IPS-18c (cell line): ENCODE data around the gene GNAI3.

Source experiments
- H3K4me3 ChIP-seq: 2 replicates; pipeline ENCODE4 v1.7.0; 2013; ENCODE audit warnings: low read depth, mild to moderate bottlenecking, low read length, moderate library complexity; ENCODE audit not compliant: insufficient read depth
- H3K9me3 ChIP-seq: one replicate; pipeline ENCODE4 v1.6.1; 2013; ENCODE audit warnings: mild to moderate bottlenecking, low read length, moderate library complexity; ENCODE audit not compliant: control insufficient read depth, insufficient read depth

The GNAI3 gene

DNA sequence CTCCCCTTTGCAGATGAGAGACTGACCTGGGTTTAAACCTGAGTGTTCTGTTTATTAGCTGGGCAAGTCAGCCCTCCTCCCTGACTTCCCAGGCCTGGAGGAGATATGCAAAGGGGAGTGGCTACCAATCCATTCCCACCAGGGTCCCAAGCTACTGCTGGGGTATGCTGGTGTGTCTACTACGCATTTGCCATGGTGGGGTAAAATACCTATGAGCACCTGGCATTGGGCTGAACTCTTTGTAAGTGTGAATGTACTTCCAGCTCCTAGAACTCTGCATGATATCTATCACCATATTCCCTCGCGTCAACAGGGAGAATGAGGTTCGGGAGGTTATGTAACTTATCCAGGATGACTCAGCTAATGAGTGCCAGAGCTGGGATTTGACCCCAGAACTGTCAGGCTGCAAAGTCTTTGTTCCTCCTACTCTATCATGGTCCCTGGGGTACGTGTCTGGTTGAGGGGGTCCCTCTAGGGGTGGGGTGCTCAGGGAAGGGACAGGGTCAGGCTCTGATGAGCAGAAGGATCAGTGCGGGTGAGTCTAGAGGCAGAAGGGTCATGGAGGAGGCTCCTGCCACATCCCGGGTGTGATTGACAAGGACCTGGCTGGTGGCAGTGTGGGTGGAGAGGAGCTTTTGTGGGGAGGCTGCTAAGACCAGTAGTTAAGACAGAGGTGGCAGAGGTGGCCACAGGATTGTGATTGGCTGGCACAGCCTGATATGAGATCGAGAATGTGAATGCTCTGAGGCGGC is 88.0 kb downstream of the GNAI3 start:
- Histone ChIP-seq H3K9me3 (no peaks in the 10 kb centered on the region), H3K4me3 (no peak overlapping the region)

DNA sequence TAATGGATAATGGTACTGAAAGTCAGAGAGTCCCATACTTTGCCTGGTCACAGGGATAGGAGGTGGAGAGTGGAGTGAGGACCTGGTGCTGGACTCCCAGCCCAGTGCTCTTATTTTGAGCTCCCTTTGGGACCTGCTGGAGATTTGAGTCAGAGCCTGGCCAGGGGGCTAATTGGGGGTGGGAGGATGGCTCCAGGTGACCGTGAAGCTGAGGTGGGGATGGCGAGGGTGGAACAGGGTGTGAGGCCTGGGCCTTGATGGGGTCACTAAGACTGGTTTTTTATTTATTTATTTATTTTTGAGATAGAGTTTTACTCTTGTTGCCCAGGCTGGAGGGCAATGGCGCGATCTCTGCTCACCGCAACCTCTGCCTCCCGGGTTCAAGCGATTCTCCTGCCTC is 89.0 kb downstream of the GNAI3 start:
- H3K9me3 ChIP-seq, result no peaks in the 10 kb centered on the region

DNA sequence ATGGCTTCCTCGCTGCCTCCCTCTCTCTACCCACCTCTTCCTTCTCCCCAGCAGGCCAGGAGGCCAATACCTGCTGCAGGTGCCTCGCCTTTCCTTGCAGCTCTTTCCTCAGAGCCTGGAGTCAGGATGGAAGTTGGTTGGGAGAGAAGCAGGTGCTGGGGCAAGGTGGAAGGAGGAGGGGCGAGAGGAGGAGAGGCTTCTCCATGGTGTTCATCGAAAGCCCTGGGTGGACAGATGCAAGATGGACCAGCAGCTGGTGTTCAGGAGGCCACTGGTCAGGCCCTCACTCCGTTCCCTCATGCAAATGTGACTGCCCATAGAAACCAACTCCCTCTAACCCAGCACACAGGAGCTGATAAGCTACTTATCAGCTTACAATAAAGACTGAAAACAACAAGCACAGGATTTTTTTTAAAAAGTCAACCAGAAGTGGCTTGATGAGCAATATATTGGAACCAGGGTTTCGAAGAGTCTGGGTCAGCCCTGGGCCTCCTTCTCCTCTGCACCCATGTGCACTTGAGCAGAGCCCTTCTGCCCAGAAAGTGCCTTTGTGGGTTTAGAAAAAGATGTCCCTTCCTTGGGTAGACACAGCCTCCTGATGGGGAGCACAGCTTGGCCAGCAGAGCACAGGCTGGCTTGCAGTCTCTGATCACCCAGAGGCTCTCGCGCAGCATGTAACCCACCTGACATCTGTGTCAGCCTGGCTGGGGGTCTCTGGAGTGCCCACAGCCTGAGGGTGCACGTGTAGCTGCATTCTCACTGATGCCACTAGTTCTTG is 90.8 kb downstream of the GNAI3 start:
- H3K9me3 ChIP-seq, result no peaks in the 10 kb centered on the region
- H3K4me3 ChIP-seq, result no peak overlapping the region

More for the DNA sequence above, 89.0 kb downstream of the GNAI3 start:
- H3K4me3 ChIP-seq, result no peak overlapping the region

DNA sequence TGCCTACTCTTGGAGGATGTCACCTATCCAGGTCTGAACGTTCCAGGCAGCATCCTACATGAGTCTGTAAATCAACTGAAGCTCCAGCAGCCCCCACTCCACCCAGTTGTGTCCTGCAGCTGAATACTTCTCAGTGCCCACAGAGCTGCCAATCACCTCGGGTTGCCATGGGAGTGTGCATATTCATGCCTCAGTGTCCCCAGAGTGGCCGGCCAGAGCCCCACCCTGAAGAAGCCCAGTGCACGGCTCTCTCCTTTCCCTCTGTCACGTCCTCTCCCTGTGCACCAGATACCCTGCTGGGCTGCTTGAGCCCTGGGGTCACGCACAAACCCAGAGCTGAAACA is 91.4 kb downstream of the GNAI3 start:
- Histone ChIP-seq H3K9me3 (no peaks in the 10 kb centered on the region), H3K4me3 (no peak overlapping the region)

DNA sequence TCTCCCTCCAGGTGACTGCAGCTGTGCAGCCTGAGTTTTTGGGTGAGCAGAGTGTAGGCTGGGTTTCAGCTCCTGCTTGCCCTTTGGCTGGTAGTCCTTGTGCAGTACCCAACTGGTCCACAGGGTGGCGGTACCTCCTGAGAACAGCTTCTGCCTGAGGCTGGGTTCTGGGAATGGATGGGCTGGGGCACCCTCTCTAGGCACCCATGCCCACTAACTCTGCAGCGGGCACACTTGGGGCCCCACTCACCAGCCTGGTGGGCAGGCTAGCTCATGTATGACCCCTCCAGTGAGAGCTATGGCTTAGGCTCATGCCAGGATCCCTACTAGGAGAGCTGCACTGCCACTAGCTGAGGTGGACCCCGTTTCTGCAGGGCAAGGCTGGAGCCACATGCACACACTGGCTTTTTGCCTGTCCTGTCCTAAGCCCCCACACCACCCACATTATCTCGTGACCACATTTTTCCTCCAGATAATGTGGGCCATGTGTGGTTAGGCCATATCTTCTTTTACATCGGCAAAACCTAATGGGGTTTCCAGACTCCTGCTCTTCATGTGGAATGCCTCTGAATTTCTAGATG is 92.0 kb downstream of the GNAI3 start:
- H3K9me3 ChIP-seq, result no peaks in the 10 kb centered on the region
- no peak overlapping the region for H3K4me3 ChIP-seq

DNA sequence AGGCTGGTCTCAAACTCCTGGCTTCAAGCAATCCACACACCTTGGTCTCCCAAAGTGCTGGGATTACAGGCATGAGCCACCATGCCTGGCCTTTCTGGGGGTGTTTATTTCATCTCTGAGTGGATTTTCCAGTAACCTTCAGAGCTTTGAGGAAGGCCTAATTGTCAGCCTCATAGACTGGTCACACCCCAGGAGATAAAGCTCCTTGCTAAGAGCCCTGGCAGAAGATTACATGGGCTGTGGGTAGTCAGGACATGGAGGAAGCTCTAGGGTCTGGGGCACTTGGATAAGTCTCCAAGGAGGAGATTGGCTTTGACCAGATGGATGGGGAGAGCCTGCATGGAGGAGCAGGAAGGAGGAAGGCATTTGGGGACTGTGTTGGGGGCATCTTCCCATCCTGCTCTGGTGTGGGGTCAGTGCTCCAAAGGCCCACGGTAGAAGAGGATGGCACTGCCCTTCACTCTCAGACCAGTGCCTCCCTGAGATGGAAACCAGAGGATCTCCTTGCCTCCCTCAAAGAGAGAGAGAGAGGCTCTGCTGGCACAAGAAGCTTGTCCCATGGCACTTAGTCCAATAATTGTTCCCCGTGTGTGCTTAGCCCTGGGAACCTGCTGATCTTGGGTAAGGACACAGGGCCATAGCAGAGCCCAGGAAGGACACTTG is 92.8 kb downstream of the GNAI3 start:
- Histone ChIP-seq H3K9me3 (no peaks in the 10 kb centered on the region), H3K4me3 (no peak overlapping the region)

DNA sequence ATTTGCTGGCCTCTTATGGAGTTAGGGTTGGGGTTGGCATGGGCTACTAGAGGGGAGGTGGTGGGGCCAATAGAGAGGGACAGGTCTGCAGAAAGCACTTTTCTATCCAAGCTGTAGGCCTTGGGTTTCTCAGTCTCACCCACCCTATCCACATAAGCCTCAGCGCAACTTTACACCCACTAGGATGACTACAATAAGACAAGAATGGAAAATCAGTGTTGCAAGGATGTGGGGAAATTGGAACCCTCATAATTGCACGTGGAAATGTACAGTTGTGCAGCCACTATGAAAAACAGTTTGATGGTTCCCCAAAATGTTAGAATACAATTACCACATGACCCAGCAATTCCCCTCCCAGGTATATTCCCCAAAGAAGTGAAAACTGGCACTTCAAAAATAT is 93.4 kb downstream of the GNAI3 start:
- H3K4me3 ChIP-seq, result no peak overlapping the region

DNA sequence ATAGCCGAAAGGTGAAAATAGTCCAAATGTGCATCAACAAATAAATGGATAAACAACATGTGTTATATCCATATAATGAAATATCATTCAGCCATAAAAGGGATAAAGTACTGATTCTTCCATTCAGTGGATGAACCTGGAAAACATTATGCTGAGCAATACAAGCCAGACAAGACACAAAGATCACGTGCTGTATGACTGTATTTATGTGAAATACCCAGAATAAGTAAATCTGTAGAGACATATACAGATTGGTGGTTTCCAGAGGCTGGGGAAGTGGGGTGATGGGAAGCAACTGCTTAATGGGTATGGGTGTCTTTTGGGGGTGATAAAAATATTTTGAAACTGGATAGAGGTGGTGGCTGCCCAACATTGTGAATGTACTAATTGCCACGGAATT is 94.2 kb downstream of the GNAI3 start:
- no peak overlapping the region for H3K4me3 ChIP-seq
- H3K9me3 ChIP-seq, result no peaks in the 10 kb centered on the region

More for the DNA sequence above, 93.4 kb downstream of the GNAI3 start:
- H3K9me3 ChIP-seq, result no peaks in the 10 kb centered on the region

DNA sequence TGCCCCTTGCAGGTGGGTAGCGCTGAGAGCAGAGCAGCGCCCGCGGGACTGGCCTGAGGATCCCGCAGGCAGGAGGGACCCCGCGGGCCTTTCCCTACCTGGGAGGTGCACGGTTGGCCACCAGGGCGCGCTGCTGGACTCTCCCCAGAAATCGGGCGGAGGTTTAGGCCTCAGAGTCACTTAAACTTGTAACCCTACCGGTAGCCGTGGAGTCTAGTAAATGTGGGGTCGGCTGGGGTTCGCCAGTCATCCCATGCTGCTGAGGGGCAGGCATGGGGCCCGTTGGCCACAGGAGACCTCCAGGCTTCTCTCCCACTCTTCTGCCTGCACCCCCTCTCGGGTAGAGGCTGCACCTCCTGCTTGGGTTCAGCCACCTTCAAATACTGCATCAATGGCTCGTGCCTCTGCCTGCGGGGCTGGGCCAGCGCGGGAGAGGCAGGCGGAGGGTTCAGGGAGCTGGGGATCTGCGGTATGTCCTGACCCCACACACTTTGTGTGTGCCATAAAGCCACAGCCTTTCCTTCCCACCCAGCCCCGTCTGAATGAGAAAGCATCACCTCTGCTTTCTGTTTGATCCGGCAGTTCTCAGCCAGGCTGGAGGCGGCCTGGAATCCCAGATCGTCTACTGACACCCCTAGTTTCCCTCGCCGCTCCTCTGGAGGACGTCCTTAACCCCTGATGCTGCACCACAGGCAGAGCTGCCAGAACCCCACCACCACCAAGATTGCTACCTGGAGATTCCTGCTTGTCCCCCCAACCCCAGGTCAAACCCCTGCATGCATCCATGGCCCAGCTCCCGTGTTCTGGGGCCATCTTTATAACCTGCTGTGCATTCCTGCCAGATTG is 95.2 kb downstream of the GNAI3 start:
- Histone ChIP-seq H3K9me3 (no peaks in the 10 kb centered on the region), H3K4me3 (no peak overlapping the region)

DNA sequence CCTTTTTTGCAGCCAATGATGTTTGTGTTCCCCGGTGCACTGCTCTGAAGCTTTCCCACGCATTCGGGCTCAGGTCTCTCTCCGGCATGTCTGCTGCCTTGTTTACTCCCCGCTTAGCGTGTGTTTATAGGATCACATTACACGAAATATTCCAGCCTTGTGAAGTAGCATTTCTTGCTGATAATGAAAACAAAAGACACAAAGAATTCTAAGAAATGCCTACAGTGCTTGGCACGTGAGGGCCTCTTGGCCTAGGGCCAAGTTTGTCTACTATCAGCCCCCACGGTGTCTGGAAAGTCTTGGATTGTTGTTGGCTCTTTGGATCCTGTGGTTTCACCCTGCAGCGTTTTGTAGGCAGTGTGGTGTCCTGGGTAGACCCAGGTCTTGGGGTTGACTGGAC is 96.3 kb downstream of the GNAI3 start:
- Histone ChIP-seq H3K4me3 (no peak overlapping the region), H3K9me3 (no peaks in the 10 kb centered on the region)

DNA sequence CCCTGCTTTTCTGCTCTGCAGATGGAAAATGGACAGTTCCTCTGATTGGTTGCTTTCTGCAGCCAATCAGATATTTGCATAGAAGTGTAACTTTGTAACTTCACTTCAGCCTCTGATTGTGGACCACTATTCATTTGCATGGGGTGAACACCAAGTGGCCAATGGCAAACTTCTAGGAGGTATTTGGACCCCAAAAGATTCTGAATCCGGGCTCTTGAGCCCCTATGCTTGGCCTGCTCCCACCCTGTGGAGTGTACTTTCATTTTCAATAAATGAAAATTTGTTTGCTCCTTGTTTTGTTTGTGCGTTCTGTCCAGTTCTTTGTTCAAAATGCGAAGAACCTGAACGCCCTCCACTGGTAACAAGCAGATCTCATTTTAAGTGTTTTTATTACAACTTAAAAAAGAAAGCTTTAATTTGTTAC is 101.1 kb downstream of the GNAI3 start:
- Histone ChIP-seq H3K9me3 (no peaks in the 10 kb centered on the region), H3K4me3 (no peak overlapping the region)

DNA sequence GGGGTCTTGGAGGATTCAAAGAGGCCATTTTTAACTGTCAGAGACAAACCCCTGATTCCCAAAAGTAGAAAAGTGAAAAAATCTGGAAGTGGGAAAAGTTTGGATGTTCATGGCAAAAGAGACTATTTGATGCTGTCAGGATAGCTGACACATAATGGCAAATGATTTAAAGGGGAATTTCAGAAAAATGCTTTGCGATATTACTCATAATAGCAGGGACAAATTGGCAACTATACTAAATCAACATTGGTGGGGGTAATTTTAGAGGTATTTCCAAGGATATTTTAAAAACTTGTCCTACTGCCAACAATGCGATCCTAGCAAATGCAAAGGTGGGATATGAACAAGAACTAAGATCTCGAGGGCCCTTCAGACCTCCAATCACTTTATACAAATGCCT is 102.2 kb downstream of the GNAI3 start:
- H3K4me3 ChIP-seq, result no peak overlapping the region
- no peaks in the 10 kb centered on the region for H3K9me3 ChIP-seq

DNA sequence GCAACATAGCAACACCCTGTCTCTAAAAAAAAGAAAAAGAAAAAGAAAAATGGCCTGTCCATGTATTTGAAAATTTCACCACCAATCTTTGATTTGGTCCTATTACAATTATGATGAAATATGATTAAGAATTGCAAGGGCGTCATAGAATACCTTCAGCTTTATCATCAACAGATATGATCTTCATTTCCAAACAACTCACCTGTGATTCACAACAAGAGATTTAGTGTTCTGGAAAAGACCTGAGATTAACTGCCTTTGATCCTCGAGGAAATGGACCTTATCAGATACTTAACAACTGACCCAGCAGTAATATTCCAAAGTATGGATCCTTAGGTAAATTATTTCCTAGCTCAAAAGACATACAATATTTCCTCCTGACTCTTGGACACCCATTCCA is 104.0 kb downstream of the GNAI3 start:
- Histone ChIP-seq H3K4me3 (no peak overlapping the region), H3K9me3 (no peaks in the 10 kb centered on the region)

DNA sequence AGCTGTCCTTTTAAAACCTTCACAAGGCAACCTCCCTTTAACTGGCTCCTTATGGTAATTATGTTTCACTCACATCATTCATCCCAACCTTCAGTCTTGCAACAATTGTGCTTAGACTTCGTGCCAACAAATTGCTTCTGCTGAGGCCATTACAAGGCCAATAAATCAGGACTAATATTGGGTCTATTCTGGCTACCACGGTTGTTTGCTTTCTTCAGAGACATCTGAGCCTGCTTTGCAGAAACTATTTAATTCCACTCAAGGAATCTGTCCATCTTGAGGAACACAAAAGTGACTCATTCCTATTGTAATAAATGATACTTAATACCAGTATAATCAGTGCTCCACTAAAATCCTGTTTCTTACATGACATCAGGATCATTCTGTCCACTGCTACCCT is 104.9 kb downstream of the GNAI3 start:
- H3K4me3 ChIP-seq, result no peak overlapping the region
- H3K9me3 ChIP-seq, result no peaks in the 10 kb centered on the region

DNA sequence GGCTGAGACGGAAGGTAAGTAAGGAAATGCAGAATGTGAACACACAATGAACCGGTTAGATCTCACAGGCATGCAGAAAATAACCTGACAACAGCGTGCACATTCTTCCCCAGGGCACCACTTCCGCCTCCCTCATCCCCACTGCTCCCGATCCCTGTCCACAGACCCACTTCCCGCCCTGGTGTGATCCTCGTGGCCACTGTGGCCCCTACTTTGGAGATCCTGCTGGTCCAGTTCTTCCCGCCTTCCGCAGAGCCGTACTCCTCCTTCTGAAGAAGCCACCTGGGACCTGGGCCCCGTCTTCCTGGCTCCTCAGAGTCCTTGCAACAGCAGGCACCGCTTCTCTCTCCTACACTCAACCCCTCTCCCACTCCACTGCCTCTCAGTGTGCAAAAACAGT is 106.1 kb downstream of the GNAI3 start:
- Histone ChIP-seq H3K9me3 (no peaks in the 10 kb centered on the region), H3K4me3 (no peak overlapping the region)

DNA sequence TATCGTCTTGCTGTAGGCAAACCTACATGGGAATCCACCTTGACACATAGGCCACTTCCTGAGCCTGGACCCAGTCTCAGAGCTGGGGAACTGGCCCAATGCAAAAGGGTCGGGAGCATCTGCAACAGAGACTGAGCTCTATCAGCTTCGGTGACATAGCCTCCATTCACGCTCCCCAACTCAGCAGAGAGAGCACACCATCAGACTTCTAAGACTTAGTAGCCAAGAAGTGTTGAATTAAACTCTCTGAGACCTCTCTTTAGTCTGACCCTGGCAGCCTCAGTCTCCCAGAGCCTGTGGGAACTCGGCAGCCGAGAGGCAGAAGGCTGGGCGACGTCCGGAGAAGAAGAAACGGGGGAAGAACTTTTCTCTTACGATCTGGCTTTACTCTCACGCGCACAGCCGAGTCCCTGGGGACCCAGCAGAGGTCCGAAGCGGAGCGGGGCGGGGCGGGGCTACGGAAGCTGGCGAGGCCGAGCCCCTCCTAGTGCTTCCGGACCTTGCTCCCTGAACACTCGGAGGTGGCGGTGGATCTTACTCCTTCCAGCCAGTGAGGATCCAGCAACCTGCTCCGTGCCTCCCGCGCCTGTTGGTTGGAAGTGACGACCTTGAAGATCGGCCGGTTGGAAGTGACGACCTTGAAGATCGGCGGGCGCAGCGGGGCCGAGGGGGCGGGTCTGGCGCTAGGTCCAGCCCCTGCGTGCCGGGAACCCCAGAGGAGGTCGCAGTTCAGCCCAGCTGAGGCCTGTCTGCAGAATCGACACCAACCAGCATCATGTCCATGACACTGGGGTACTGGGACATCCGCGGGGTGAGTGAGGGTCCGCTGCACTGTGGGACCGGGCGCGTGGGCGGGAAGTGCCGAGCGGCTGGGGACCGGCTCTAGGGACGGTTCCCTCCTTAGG is 107.5 kb downstream of the GNAI3 start, which contains the start of gene GSTM4:
Gene GSTM4 (plus strand): TSS at position 485 of the 905 bp plus-strand sequence. CDS start 291 bp downstream, at position 776.
- H3K9me3 ChIP-seq, result no peaks in the 10 kb centered on the region

More for the DNA sequence above, 107.5 kb downstream of the GNAI3 start, which contains the start of gene GSTM4:
- peak within 1 kb of the TSS; percentile 91 for H3K4me3 ChIP-seq
